ENCODE data around the gene MTCH1. TPM values are rescaled to one million over a fixed set of nuclear protein-coding genes. Genes with fewer than 3 reads are reported as not detected.

Gene MTCH1
- total and polyA plus RNA-seq, 2 of the 4 experiments (the other 2 are of a cell fraction): 215 to 263 TPM

GRCh38 chr6:36976931-36977330, 9.1 kb downstream of the MTCH1 start:
- no peak overlapping the region for H2BK20ac ChIP-seq (ENCODE audit: low read depth, low read length)
- no peaks in the 10 kb centered on the region for H3K9me3 ChIP-seq (ENCODE audit: control insufficient read depth, insufficient read depth, low read length)
- peaks cover 4% of the 10 kb centered on the region; the same call in 1 of the 2 replicates for H3K9me1 ChIP-seq (ENCODE audit: insufficient read depth, low read length)
- no peak overlapping the region for H4K5ac ChIP-seq (ENCODE audit: low read depth, low read length)
- H2BK15ac ChIP-seq (ENCODE audit: low read depth, low read length): no peak overlapping the region
- H3K36me3 ChIP-seq (ENCODE audit: control insufficient read depth, insufficient read depth, low read length): peaks cover 75% of the 10 kb centered on the region
- no peak overlapping the region for H3K23ac ChIP-seq (ENCODE audit: low read depth, low read length)
- H3K56ac ChIP-seq (ENCODE audit: extremely low read depth, insufficient read depth, low read length): no peak overlapping the region
- no peak overlapping the region for H4K8ac ChIP-seq (ENCODE audit: low read depth in 2 of 2, low read length in 2 of 2)
- H2AFZ ChIP-seq (replicated peaks; ENCODE audit: low read length, poor library complexity): no peak overlapping the region
- no peak overlapping the region for H2AK9ac ChIP-seq (replicated peaks; ENCODE audit: low read depth, low read length, poor library complexity)
- DNase-seq (no peak), ATAC-seq (ENCODE audit: low read depth) (no peak)
- H3K14ac ChIP-seq (replicated peaks; ENCODE audit: low read depth, low read length): no peak overlapping the region
- peaks cover 57 to 77% of the 10 kb centered on the region in 2 experiments for H3K79me1 ChIP-seq (ENCODE audit: low read depth in 1 of 2, low read length in 2 of 2)
- peaks cover 6% of the 10 kb centered on the region; the same call in 1 of the 2 replicates for H3K4me1 ChIP-seq (ENCODE audit: control insufficient read depth, insufficient read depth, low read length)
- WGBS, 2 experiments (ENCODE audit: extremely low coverage in 2 of 2, insufficient read length in 1 of 2): 100% methylated on average over 4 of the region's 6 CpGs; no CpG with 5 or more reads in 1 of the 2 experiments
- H3K4me3 ChIP-seq (ENCODE audit: insufficient read depth, low read depth, low read length): no peak overlapping the region
- H2BK120ac ChIP-seq (ENCODE audit: low read depth, low read length): no peak overlapping the region
- ChIA-PET CTCF (no interaction called here), POLR2A (ENCODE audit: unreplicated experiment) (no interaction called here)
- H3K27me3 ChIP-seq (ENCODE audit: control insufficient read depth, insufficient read depth, low read length): no peaks in the 10 kb centered on the region
- in situ Hi-C loops (cut with MboI; ENCODE audit: low sequenced_read_pairs): no loop called here
- H2AK5ac ChIP-seq (ENCODE audit: low read depth, low read length): no peak overlapping the region
- H4K20me1 ChIP-seq (ENCODE audit: insufficient read depth, low read length): peaks cover 62% of the 10 kb centered on the region
- no TSS peak for BruUV-seq (replicated peaks)
- TF ChIP-seq CHD1 (IDR thresholded peaks at IDR 0.05; ENCODE audit: low read depth, low read length): no peak
- TF ChIP-seq CTCF (conservative IDR thresholded peaks at IDR 0.05; ENCODE audit: low read depth, low read length): no peak
- TF ChIP-seq, protein P1, sequence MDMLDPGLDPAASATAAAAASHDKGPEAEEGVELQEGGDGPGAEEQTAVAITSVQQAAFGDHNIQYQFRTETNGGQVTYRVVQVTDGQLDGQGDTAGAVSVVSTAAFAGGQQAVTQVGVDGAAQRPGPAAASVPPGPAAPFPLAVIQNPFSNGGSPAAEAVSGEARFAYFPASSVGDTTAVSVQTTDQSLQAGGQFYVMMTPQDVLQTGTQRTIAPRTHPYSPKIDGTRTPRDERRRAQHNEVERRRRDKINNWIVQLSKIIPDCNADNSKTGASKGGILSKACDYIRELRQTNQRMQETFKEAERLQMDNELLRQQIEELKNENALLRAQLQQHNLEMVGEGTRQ (IDR thresholded peaks at IDR 0.05; ENCODE audit: low read depth, low read length): no peak
- no peak for TF ChIP-seq RFX5 (IDR thresholded peaks at IDR 0.05; ENCODE audit: low read depth, low read length)
- TF ChIP-seq MAZ (IDR thresholded peaks at IDR 0.05; ENCODE audit: borderline replicate concordance, low read depth, low read length): no peak
- TF ChIP-seq BHLHE40 (IDR thresholded peaks at IDR 0.05; ENCODE audit: low read depth, low read length): no peak
- no peak for TF ChIP-seq FOS (IDR thresholded peaks at IDR 0.05; ENCODE audit: low read depth, low read length)
- TF ChIP-seq MXI1 (IDR thresholded peaks at IDR 0.05; ENCODE audit: borderline replicate concordance, low read depth, low read length): no peak
- no peak for TF ChIP-seq RAD21 (IDR thresholded peaks at IDR 0.05; ENCODE audit: low read length)
- TF ChIP-seq CEBPB (IDR thresholded peaks at IDR 0.05; ENCODE audit: low read depth, low read length): no peak
- TF ChIP-seq POLR2A (IDR thresholded peaks at IDR 0.05; ENCODE audit: low read depth, low read length): no peak
- TF ChIP-seq ELK1 (IDR thresholded peaks at IDR 0.05; ENCODE audit: borderline replicate concordance, low read depth, low read length): no peak
- no peak for TF ChIP-seq MAFK (IDR thresholded peaks at IDR 0.05; ENCODE audit: low read depth, low read length)
- no peak for TF ChIP-seq RCOR1 (IDR thresholded peaks at IDR 0.05; ENCODE audit: insufficient replicate concordance, low read length)
- no peak for TF ChIP-seq NFE2L2 (IDR thresholded peaks at IDR 0.05; ENCODE audit: low read depth, low read length)
- TF ChIP-seq SMC3 (IDR thresholded peaks at IDR 0.05; ENCODE audit: low read depth, low read length): no peak
- no peak overlapping the region for H2BK5ac ChIP-seq (ENCODE audit: low read depth, low read length, poor library complexity, severe bottlenecking)
- intact Hi-C loops (cut with micrococcal nuclease): no loop called here
- H3K4ac ChIP-seq (ENCODE audit: low read depth, low read length): no peak overlapping the region
- no peak overlapping the region for H3K27ac ChIP-seq (ENCODE audit: insufficient read depth, low read length)
- H3K9ac ChIP-seq (ENCODE audit: low read depth, low read length): no peak overlapping the region
- no peak overlapping the region for H4K91ac ChIP-seq (ENCODE audit: insufficient read depth, low read depth, low read length)
- dilution Hi-C loops (cut with HindIII; ENCODE audit: low sequenced_read_pairs, unreplicated experiment): no loop called here
- H3K18ac ChIP-seq (ENCODE audit: low read depth, low read length): no peak overlapping the region
- no peak overlapping the region for H3K4me2 ChIP-seq (ENCODE audit: low read depth, low read length)

Measured in IMR-90 (cell line).